NCI-H69 (cell line): ENCODE data around the gene TM4SF1.
"Not testable (repeated sequence)": the region's sequence is repeated elsewhere in the genome, so short reads cannot be mapped to it uniquely, and the experiment has no call there.

Experiments
- DNase-seq: peaks from one replicate; lab custom pipeline; 2025; lab: John Stamatoyannopoulos, UW

The TM4SF1 gene

GRCh38 chr3:149343951-149344350 lies 33.5 kb downstream of the TM4SF1 start:
- DNase-seq = peak; percentile 16

DNA sequence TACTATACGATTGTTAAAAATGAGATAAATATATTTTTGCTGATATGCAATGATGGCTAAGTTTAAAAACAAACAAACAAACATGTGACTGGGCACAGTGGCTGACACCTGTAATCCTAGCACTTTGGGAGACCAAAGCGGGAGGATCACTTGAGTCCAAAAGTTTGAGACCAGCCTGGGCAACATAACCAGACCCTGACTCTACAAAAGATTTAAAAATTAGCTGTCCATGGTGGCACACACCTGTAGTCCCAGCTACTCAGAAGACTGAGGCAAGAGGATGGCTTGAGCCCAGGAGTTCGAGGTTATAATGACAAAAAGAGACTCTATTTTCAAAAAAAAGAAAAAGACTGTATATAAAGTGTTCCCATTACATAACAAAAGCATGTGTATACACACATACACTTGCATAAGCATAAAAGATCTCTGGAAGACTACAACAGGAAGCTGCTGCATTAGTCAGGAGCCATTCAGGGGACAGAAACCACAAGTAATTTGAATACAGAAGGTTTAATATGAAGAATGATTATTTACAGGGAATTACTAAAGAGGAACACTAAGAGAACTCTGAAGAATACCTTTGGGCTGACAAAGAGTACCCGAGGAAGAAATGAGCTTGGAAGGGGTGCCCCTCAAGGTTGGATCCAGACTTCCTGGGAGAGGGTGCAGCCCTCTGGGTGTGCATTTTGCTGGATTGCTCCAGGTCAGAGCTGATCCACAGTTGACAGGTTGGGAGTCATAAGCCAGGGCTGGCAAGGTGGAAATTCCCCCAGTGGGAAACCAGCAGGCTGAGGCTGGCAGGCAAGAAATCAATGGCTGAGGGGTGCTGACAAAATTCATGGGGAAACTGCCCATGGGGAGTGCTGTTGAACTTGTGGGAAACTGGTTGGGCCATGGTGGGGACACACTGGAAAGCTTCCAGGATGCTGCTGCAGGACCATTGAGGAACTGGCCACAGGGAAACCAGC lies 34.8 kb downstream of the TM4SF1 start:
- DNase-seq = no peak

GRCh38 chr3:149340310-149340933 lies 37.0 kb downstream of the TM4SF1 start:
- peak; percentile 86 for DNase-seq

- peak; percentile 88 for DNase-seq
Measured at GRCh38 chr3:149339931-149340309, 37.5 kb downstream of the TM4SF1 start.

DNA sequence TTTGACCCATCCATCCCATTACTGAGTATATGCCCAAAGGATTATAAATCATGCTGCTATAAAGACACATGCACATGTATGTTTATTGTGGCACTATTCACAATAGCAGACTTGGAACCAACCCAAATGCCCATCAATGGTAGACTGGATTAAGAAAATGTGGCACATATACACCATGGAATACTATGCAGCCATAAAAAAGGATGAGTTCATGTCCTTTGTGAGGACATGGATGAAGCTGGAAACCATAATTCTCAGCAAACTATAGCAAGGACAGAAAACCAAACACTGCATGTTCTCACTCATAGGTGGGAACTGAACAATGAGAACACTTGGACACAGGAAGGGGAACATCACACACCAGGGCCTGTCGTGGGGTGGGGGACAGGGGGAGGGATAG lies 40.0 kb downstream of the TM4SF1 start:
- not testable (repeated sequence) for DNase-seq

GRCh38 chr3:149336925-149337324 lies 40.5 kb downstream of the TM4SF1 start:
- no peak for DNase-seq

DNA sequence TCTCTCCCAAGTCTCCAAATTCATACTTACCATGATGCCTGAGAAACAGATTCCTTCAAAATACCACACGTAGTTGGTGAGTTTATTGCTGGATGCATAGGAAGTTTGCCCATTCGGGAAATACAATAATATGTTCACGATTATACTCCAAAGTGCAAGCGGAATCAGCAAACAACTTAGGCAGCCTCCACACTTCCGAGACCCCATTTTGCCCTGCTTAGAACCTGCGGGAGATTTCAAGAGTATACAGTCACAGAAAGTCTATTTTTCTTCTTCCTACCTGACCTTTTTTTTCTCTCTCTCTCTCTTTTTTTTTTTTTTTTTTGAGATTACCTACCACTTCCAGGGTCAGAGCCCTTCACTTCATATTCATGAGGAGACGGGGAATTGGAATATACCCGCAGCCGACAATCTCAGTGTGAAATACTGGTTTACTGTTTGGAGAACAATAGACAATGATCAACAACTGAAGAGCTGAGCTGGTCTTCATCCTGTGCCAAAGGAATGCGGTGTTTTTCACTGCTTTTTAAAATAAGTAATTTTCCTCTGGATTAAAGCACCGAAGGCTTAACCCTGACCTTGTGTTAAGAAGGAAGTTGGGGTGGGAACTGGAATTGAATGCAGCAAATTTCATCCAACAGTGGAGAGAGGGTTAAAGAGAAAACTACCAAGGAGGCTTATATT lies 44.1 kb downstream of the TM4SF1 start, which contains the start of gene TM4SF18:
Gene TM4SF18 (minus strand): TSS at position 461 of the 684 bp plus-strand sequence. CDS start 254 bp downstream, at position 207.
- DNase-seq = no peak

- no peak for DNase-seq
Measured at GRCh38 chr3:149332771-149333170, 44.7 kb downstream of the TM4SF1 start.

DNA sequence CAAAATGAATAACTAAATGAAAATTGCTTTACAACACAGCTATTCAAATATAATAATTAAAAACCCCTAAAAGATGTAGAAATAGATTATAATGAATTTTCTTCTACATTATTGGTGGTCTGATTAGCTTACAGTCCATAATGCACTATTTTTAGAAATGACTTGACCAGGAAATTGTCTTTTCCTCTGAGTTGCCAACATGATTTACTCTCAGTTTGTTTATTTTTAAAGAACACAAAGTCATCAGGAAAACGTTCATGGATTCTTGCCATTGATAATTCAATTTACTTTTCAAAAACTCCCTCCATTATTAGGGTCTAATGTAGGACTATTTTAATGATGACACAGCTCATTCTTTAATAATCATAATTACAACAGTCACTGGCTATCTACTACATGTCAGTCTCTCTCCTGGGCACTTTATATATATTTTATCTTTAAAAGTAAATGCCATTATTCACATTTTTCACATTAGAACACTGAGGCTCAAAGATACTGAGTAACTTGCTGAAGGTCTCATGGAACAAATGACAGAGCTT lies 45.2 kb downstream of the TM4SF1 start:
- DNase-seq = no peak

- no peak for DNase-seq
Measured at GRCh38 chr3:149331396-149331795, 46.1 kb downstream of the TM4SF1 start.

GRCh38 chr3:149330609-149331331 lies 46.7 kb downstream of the TM4SF1 start:
- peak; percentile 72 for DNase-seq

DNA sequence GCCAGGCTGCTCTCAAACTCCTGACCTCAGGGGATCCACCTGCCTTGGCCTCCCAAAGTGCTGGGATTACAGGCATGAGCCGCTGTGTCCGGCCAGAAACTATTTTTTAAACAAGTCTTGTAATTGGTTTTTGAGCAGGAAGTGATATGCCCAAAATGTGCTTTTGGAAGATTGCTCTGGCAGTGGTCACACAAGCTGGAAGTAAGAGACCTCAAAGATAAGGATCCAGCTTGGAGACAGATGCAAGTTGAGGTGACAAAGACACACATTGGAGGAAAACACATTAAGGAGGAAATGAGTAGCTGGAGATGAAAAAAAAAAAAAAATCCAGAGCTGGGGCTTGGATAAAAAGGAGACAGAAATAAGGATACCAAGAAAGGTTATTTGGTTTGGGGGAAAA lies 50.3 kb downstream of the TM4SF1 start:
- DNase-seq = no peak

- DNase-seq = no peak
Measured at GRCh38 chr3:149325581-149325980, 51.9 kb downstream of the TM4SF1 start.

GRCh38 chr3:149324332-149324731 lies 53.1 kb downstream of the TM4SF1 start:
- DNase-seq = no peak

GRCh38 chr3:149321640-149322039 lies 55.8 kb downstream of the TM4SF1 start:
- no peak for DNase-seq

DNA sequence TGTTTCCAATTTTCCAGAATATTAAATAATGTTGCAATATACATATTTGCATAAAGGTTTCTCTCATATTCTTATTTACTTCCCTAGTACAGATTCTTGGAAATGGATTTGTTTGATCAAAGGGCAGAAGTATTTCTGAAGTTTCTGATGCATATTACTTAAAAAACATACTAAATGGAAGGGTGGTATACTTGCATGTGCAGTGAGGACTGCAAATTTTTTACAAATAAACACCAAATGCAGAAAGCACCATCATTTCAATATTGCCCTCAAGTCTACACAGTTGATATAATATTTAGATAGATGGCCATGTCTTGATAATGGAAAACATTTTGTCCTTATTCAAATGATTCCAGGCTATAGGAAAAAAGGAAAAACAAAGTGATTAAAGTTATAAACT lies 56.3 kb downstream of the TM4SF1 start:
- no peak for DNase-seq

GRCh38 chr3:149319750-149320149 lies 57.7 kb downstream of the TM4SF1 start:
- peak; percentile 62 for DNase-seq
